IMR-90 (cell line): ENCODE data around the gene WDR17. TPM values are rescaled to one million over a fixed set of nuclear protein-coding genes. Genes with fewer than 3 reads are reported as not detected.
A peak's percentile ranks its signal among the peaks of the same experiment; 100 is the strongest.

Source experiments
- ATAC-seq: fragments of 200-7000 bp; cut with Tn5 transposase; 2 replicates; pipeline ENCODE4 v1.9.1; 2020; ENCODE audit warnings: low read depth, mild to moderate bottlenecking, moderate library complexity
- BruUV-seq: library from RNA; stranded (reverse); fragments of 400-500 nt; replicated peaks from 2 replicates; lab custom pipeline; 2021; lab: Mats Ljungman, UMichigan
- CTCF ChIA-PET: fragments of 300-600 bp; formaldehyde crosslinking; extraction: SDS; loops from one replicate; lab custom pipeline; 2021; ENCODE audit warnings: antibody characterized with exemption; lab: Yijun Ruan, JAX
- POLR2A ChIA-PET: fragments of 300-600 bp; sonication (Branson Sonifier 250); formaldehyde crosslinking; loops from one replicate; lab custom pipeline; 2022; ENCODE audit warnings: antibody characterized with exemption; ENCODE audit not compliant: unreplicated experiment; lab: Charles Lee
- DNase-seq: peaks from one replicate; pipeline ENCODE4 v3.0.0; 2013
- H2AFZ ChIP-seq: replicated peaks from 2 replicates; pipeline ENCODE3; 2013; ENCODE audit warnings: low read length, mild to moderate bottlenecking; ENCODE audit not compliant: poor library complexity
- H2AK5ac ChIP-seq: 2 replicates; pipeline ENCODE4 v1.6.1; 2013; ENCODE audit warnings: low read depth, low read length, inconsistent platforms
- H2AK9ac ChIP-seq: replicated peaks from 2 replicates; pipeline ENCODE3; 2013; ENCODE audit warnings: mild to moderate bottlenecking, low read depth, low read length, moderate library complexity; ENCODE audit not compliant: poor library complexity
- H2BK120ac ChIP-seq: 2 replicates; pipeline ENCODE4 v1.6.1; 2013; ENCODE audit warnings: low read depth, low read length, inconsistent platforms
- H2BK15ac ChIP-seq: 3 replicates; pipeline ENCODE4 v1.6.1; 2013; ENCODE audit warnings: low read depth, low read length, inconsistent platforms
- H2BK20ac ChIP-seq: 2 replicates; pipeline ENCODE4 v1.6.1; 2013; ENCODE audit warnings: low read depth, mild to moderate bottlenecking, inconsistent platforms, low read length, moderate library complexity
- H2BK5ac ChIP-seq: 2 replicates; pipeline ENCODE4 v1.6.1; 2013; ENCODE audit warnings: mild to moderate bottlenecking, low read depth, low read length, inconsistent platforms; ENCODE audit not compliant: poor library complexity, severe bottlenecking
- H3K14ac ChIP-seq: replicated peaks from 2 replicates; pipeline ENCODE4 v1.6.1; 2013; ENCODE audit warnings: low read depth, low read length, inconsistent platforms
- H3K18ac ChIP-seq: 2 replicates; pipeline ENCODE4 v1.6.1; 2013; ENCODE audit warnings: low read depth, low read length, control low read depth
- H3K23ac ChIP-seq: 2 replicates; pipeline ENCODE4 v1.6.1; 2013; ENCODE audit warnings: low read depth, low read length, inconsistent platforms
- H3K27ac ChIP-seq: 2 replicates; pipeline ENCODE4 v1.5.1; 2013; ENCODE audit warnings: mild to moderate bottlenecking, control low read depth, low read length; ENCODE audit not compliant: insufficient read depth
- H3K27me3 ChIP-seq: 2 replicates; pipeline ENCODE4 v1.6.1; 2013; ENCODE audit warnings: low read length; ENCODE audit not compliant: control insufficient read depth, insufficient read depth
- H3K36me3 ChIP-seq: 2 replicates; pipeline ENCODE4 v1.6.1; 2013; ENCODE audit warnings: low read length, mixed read lengths; ENCODE audit not compliant: control insufficient read depth, insufficient read depth
- H3K4ac ChIP-seq: 2 replicates; pipeline ENCODE4 v1.6.1; 2013; ENCODE audit warnings: low read depth, low read length, inconsistent platforms
- H3K4me1 ChIP-seq: 2 replicates; pipeline ENCODE4 v1.6.1; 2013; ENCODE audit warnings: low read length, mixed read lengths; ENCODE audit not compliant: control insufficient read depth, insufficient read depth
- H3K4me2 ChIP-seq: 2 replicates; pipeline ENCODE4 v1.6.1; 2013; ENCODE audit warnings: low read depth, mild to moderate bottlenecking, control low read depth, low read length, moderate library complexity
- H3K4me3 ChIP-seq: 2 replicates; pipeline ENCODE4 v1.5.1; 2013; ENCODE audit warnings: low read depth, mild to moderate bottlenecking, control low read depth, low read length, moderate library complexity; ENCODE audit not compliant: insufficient read depth
- H3K56ac ChIP-seq: 2 replicates; pipeline ENCODE4 v1.6.1; 2013; ENCODE audit warnings: low read length, inconsistent platforms; ENCODE audit not compliant: insufficient read depth; ENCODE audit errors: extremely low read depth
- H3K79me1 ChIP-seq, 2 experiments: 2 replicates each; pipeline ENCODE4 v1.6.1; 2013; ENCODE audit warnings: low read length in 2 of 2, inconsistent platforms in 1 of 2, low read depth in 1 of 2
- H3K9ac ChIP-seq: 2 replicates; pipeline ENCODE4 v1.6.1; 2013; ENCODE audit warnings: low read depth, low read length, control low read depth
- H3K9me1 ChIP-seq: 2 replicates; pipeline ENCODE4 v1.6.1; 2013; ENCODE audit warnings: low read length, inconsistent platforms; ENCODE audit not compliant: insufficient read depth
- H3K9me3 ChIP-seq: 2 replicates; pipeline ENCODE4 v1.6.1; 2013; ENCODE audit warnings: low read length; ENCODE audit not compliant: control insufficient read depth, insufficient read depth
- H4K20me1 ChIP-seq: 2 replicates; pipeline ENCODE4 v1.6.1; 2013; ENCODE audit warnings: low read length, inconsistent platforms; ENCODE audit not compliant: insufficient read depth
- H4K5ac ChIP-seq: 2 replicates; pipeline ENCODE4 v1.6.1; 2013; ENCODE audit warnings: mild to moderate bottlenecking, low read depth, low read length, control low read depth
- H4K8ac ChIP-seq, 2 experiments: 2 replicates each; pipeline ENCODE4 v1.6.1; 2013; ENCODE audit warnings: low read depth in 2 of 2, low read length in 2 of 2, control low read depth in 1 of 2, inconsistent platforms in 1 of 2
- H4K91ac ChIP-seq: 2 replicates; pipeline ENCODE4 v1.6.1; 2013; ENCODE audit warnings: low read depth, low read length, inconsistent platforms; ENCODE audit not compliant: insufficient read depth
- BHLHE40 ChIP-seq: fragments of 150-350 bp; IDR thresholded peaks from 2 replicates; pipeline ENCODE4 v1.6.1; 2016; ENCODE audit warnings: mild to moderate bottlenecking, low read depth, low read length
- CEBPB ChIP-seq: IDR thresholded peaks from 2 replicates; pipeline ENCODE4 v1.6.1; 2012; ENCODE audit warnings: low read depth, low read length, improper control_type of control experiment
- CHD1 ChIP-seq: IDR thresholded peaks from 2 replicates; pipeline ENCODE4 v1.6.1; 2012; ENCODE audit warnings: low read depth, low read length, improper control_type of control experiment
- FOS ChIP-seq: fragments of 150-350 bp; IDR thresholded peaks from 2 replicates; pipeline ENCODE4 v1.6.1; 2016; ENCODE audit warnings: low read depth, low read length
- MAFK ChIP-seq: IDR thresholded peaks from 2 replicates; pipeline ENCODE4 v1.6.1; 2012; ENCODE audit warnings: low read depth, low read length, improper control_type of control experiment
- MAZ ChIP-seq: IDR thresholded peaks from 2 replicates; pipeline ENCODE4 v1.6.1; 2012; ENCODE audit warnings: low read depth, mild to moderate bottlenecking, low read length, improper control_type of control experiment, moderate library complexity, borderline replicate concordance
- MXI1 ChIP-seq: IDR thresholded peaks from 2 replicates; pipeline ENCODE4 v1.6.1; 2012; ENCODE audit warnings: low read depth, mild to moderate bottlenecking, low read length, moderate library complexity, borderline replicate concordance
- NFE2L2 ChIP-seq: fragments of 150-350 bp; IDR thresholded peaks from 2 replicates; pipeline ENCODE4 v1.6.1; 2016; ENCODE audit warnings: low read depth, mild to moderate bottlenecking, low read length
- POLR2A ChIP-seq: IDR thresholded peaks from 2 replicates; pipeline ENCODE4 v1.6.1; 2012; ENCODE audit warnings: mild to moderate bottlenecking, low read depth, low read length
- RAD21 ChIP-seq: IDR thresholded peaks from 2 replicates; pipeline ENCODE4 v1.6.1; 2012; ENCODE audit warnings: low read length, improper control_type of control experiment
- RFX5 ChIP-seq: IDR thresholded peaks from 2 replicates; pipeline ENCODE4 v1.8.0; 2012; ENCODE audit warnings: low read depth, mild to moderate bottlenecking, low read length, moderate library complexity
- SMC3 ChIP-seq: fragments of 150-350 bp; IDR thresholded peaks from 2 replicates; pipeline ENCODE4 v1.6.1; 2016; ENCODE audit warnings: low read depth, mild to moderate bottlenecking, antibody characterized with exemption, low read length, moderate library complexity
- whole genome bisulfite sequencing, 2 experiments: methylation state at CpG; one replicate each; pipeline versions ENCODE4 v1.1.5 to v1.1.7; 2013; ENCODE audit warnings: missing lambda C conversion rate in 2 of 2; ENCODE audit not compliant: insufficient read length in 1 of 2; ENCODE audit errors: extremely low coverage in 2 of 2; 5-methylcytosine and 5-hydroxymethylcytosine counted together
- dilution Hi-C: fragments of 300-500 bp; cut with HindIII; formaldehyde crosslinking; loops from one replicate; pipeline ENCODE4 v1.14.3; 2018; ENCODE audit warnings: low sequenced_read_pairs; ENCODE audit not compliant: unreplicated experiment
- in situ Hi-C: fragments of 300-500 bp; cut with MboI; formaldehyde crosslinking; loops from 3 replicates; pipeline ENCODE4 v1.14.3; 2019; ENCODE audit warnings: low sequenced_read_pairs, inconsistent platforms, mixed read lengths
- intact Hi-C: fragments of 100-400 bp; cut with micrococcal nuclease; formaldehyde crosslinking; loops from 2 replicates; pipeline ENCODE4 v1.10.0; 2022
- polyA plus RNA-seq, 3 experiments: library from polyadenylated mRNA; depleted of rRNA; stranded (reverse); fragments of >200 nt; gene quantifications; 2 replicates each; pipeline ENCODE4 v1.2.3, GENCODE V29; 2012; ENCODE audit warnings: low replicate concordance in 1 of 3
- total RNA-seq: library from RNA; depleted of rRNA; stranded (reverse); fragments of >200 nt; gene quantifications from 2 replicates; pipeline ENCODE4 v1.2.3, GENCODE V29; 2012
- TF ChIP-seq, protein P1 (sequence below): fragments of 150-350 bp; IDR thresholded peaks from 2 replicates; pipeline ENCODE4 v1.6.1; 2017; ENCODE audit warnings: mild to moderate bottlenecking, antibody characterized with exemption, low read length, low read depth
- TF ChIP-seq, protein P2 (sequence below): conservative IDR thresholded peaks from 2 replicates; pipeline ENCODE4 v1.5.1; 2012; ENCODE audit warnings: mild to moderate bottlenecking, low read depth, low read length, improper control_type of control experiment
- TF ChIP-seq, protein P3 (sequence below): fragments of 150-350 bp; IDR thresholded peaks from 2 replicates; pipeline ENCODE4 v1.6.1; 2016; ENCODE audit warnings: low read depth, mild to moderate bottlenecking, low read length, moderate library complexity, borderline replicate concordance

Gene WDR17
- total and polyA plus RNA-seq, 2 of the 4 experiments (the other 2 are of a cell fraction): 0.53 to 0.54 TPM

DNA sequence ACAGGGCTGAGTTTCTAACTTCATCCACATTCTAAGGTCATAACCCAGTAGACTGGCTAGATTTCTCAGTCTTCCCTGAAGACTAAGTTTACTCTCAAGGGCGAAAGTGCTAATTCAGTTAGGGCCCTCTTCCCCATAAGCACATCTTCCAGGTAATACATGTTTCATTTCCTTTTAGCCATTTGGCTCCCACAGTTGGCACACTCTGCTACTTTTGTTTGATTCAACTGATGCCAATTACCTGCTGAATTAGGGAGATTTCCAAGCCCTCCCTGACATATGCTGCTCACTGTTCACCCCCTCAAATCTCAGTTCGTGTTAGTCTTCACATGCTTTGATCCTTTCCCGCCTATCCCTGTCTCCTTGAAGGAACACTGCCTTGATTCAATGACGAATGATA lies 17.0 kb upstream of the WDR17 start:
- Histone ChIP-seq H2AFZ (no peak overlapping the region), H2AK5ac (no peak overlapping the region), H3K4me2 (no peak overlapping the region), H3K4me3 (no peak overlapping the region), H3K27me3 (no peaks in the 10 kb centered on the region; the same call in 1 of the 2 replicates), H2BK20ac (0 out of 2 replicates have a peak overlapping the region, but pooled peaks have one; percentile 10), H2AK9ac (no peak overlapping the region), H2BK5ac (no peak overlapping the region), H3K79me1 (no peaks in the 10 kb centered on the region), H3K9me3 (no peaks in the 10 kb centered on the region), H4K8ac (no peak overlapping the region), H2BK120ac (no peak overlapping the region), H4K20me1 (no peaks in the 10 kb centered on the region), H3K23ac (no peak overlapping the region), H3K14ac (no peak overlapping the region), H3K9ac (no peak overlapping the region), H3K27ac (no peak overlapping the region), H3K56ac (no peak overlapping the region), H3K9me1 (no peaks in the 10 kb centered on the region), H2BK15ac (no peak overlapping the region), H3K36me3 (no peaks in the 10 kb centered on the region), H4K5ac (no peak overlapping the region), H3K18ac (no peak overlapping the region), H3K4ac (no peak overlapping the region), H4K91ac (no peak overlapping the region), H3K4me1 (peaks cover 3% of the 10 kb centered on the region; the same call in 1 of the 2 replicates)
- ATAC-seq: no peak
- POLR2A ChIA-PET: no interaction called here
- TF ChIP-seq MXI1 (no peak), BHLHE40 (no peak), RFX5 (no peak), RAD21 (no peak), CHD1 (no peak), POLR2A (no peak), CEBPB (no peak), SMC3 (no peak), NFE2L2 (no peak), MAZ (no peak), FOS (no peak), MAFK (no peak)
- TF ChIP-seq, protein P1, sequence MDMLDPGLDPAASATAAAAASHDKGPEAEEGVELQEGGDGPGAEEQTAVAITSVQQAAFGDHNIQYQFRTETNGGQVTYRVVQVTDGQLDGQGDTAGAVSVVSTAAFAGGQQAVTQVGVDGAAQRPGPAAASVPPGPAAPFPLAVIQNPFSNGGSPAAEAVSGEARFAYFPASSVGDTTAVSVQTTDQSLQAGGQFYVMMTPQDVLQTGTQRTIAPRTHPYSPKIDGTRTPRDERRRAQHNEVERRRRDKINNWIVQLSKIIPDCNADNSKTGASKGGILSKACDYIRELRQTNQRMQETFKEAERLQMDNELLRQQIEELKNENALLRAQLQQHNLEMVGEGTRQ: no peak
- TF ChIP-seq, protein P2, sequence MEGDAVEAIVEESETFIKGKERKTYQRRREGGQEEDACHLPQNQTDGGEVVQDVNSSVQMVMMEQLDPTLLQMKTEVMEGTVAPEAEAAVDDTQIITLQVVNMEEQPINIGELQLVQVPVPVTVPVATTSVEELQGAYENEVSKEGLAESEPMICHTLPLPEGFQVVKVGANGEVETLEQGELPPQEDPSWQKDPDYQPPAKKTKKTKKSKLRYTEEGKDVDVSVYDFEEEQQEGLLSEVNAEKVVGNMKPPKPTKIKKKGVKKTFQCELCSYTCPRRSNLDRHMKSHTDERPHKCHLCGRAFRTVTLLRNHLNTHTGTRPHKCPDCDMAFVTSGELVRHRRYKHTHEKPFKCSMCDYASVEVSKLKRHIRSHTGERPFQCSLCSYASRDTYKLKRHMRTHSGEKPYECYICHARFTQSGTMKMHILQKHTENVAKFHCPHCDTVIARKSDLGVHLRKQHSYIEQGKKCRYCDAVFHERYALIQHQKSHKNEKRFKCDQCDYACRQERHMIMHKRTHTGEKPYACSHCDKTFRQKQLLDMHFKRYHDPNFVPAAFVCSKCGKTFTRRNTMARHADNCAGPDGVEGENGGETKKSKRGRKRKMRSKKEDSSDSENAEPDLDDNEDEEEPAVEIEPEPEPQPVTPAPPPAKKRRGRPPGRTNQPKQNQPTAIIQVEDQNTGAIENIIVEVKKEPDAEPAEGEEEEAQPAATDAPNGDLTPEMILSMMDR: no peak
- TF ChIP-seq, protein P3, sequence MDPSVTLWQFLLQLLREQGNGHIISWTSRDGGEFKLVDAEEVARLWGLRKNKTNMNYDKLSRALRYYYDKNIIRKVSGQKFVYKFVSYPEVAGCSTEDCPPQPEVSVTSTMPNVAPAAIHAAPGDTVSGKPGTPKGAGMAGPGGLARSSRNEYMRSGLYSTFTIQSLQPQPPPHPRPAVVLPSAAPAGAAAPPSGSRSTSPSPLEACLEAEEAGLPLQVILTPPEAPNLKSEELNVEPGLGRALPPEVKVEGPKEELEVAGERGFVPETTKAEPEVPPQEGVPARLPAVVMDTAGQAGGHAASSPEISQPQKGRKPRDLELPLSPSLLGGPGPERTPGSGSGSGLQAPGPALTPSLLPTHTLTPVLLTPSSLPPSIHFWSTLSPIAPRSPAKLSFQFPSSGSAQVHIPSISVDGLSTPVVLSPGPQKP: no peak
- DNase-seq: no peak
- BruUV-seq: no TSS peak
- dilution Hi-C loops (no loop called here), in situ Hi-C loops (no loop called here), intact Hi-C loops (no loop called here)
- no CpG with 5 or more reads among the region's 4 CpGs for WGBS, 2 experiments
- CTCF ChIA-PET: interaction anchor here (0.6 kb wide), 1 partner anchor 862 kb away, joined by 3 read pairs; no protein-coding TSS in a partner anchor
